Measurements from ENCODE around the gene PAIP2. TPM values are rescaled to one million over a fixed set of nuclear protein-coding genes. Genes with fewer than 3 reads are reported as not detected.

PAIP2 gene
- polyA plus RNA-seq, 6 donors from 2014 or later = 348 to 544 (median 403) TPM

DNA sequence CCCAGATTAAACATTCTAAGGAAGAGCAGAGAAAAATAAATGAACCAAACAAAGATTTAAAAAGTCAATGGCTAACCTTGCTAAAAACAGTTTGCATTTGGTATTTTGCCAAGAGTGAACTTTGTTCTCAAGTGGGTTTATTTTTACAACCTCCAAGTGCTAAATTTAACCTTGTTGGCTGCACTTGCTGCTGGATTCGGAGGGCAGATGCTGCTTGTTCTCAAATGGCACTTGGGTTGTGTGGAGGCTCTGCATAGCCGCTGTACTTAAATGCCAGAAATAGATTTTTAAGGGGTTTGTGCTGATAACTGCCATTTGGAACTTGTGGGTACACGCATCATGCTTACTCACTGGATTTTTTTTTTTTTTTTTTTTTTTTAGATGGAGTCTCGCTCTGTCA is 75.6 kb downstream of the PAIP2 start:
- Mint-ChIP-seq H3K9me3 (no peaks in the 10 kb centered on the region), H3K27ac (no peak overlapping the region), H3K4me1 (peaks cover 0 to 2% (median under 1%) of the 10 kb centered on the region in 3 donors), H3K4me3 (no peak overlapping the region), H3K27me3 (no peaks in the 10 kb centered on the region), H3K36me3 (peaks cover 5 to 29% of the 10 kb centered on the region in 2 donors)
- ATAC-seq (ENCODE audit: low read depth in 2 of 2) = no peak
- no peak for DNase-seq

DNA sequence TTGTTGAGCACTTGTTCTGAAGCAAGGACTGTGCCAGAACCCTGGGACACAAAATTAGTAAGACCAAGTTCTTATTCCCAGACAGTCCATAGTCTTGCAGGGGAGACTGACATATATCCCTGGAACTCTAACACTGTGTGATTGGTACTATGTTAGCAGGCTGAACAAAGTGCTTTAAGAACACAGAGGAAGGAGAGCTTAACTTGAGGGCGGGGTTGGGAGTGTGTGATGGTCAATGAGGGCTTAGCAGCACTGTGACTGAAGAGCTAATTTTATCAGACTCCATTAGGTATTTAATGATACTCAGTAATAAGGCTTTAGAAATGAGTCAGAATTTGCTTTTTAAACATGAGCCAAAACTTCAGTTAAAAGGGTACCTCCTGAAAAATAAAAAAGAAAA is 77.1 kb downstream of the PAIP2 start:
- ATAC-seq (ENCODE audit: low read depth in 2 of 2) (no peak), DNase-seq (no peak)
- no peaks in the 10 kb centered on the region for H3K27me3 Mint-ChIP-seq
- no peaks in the 10 kb centered on the region for H3K9me3 Mint-ChIP-seq
- peaks cover 5 to 17% of the 10 kb centered on the region in 2 donors for H3K36me3 Mint-ChIP-seq
- H3K27ac Mint-ChIP-seq = peak overlapping the region in 1 of 6 donors; percentile 38
- H3K4me3 Mint-ChIP-seq = no peak overlapping the region
- peaks cover 3 to 5% (median 5%) of the 10 kb centered on the region in 3 donors for H3K4me1 Mint-ChIP-seq

Other genes starting within 250 kb of the PAIP2 start
- 10 to 100 TPM in 5 of 6 donors, 1 to 10 TPM in 1; 9.1 to 18.7 (median 13.6) TPM for gene SIL1, start 143.5 kb upstream of the PAIP2 start, polyA plus RNA-seq (ENCODE audit: low read depth in 6 of 6)
- gene MATR3, start 48.1 kb upstream of the PAIP2 start, polyA plus RNA-seq (ENCODE audit: low read depth in 6 of 6) = 100 to 1,000 TPM; 370 to 439 (median 392) TPM
- gene SLC23A1, start 41.4 kb downstream of the PAIP2 start, polyA plus RNA-seq (ENCODE audit: low read depth in 6 of 6) = under 1 TPM in 3 of 6 donors, not detected in 3; 0.13 to 0.57 (median 0.49) TPM
- gene MZB1, start 48.1 kb downstream of the PAIP2 start, polyA plus RNA-seq (ENCODE audit: low read depth in 6 of 6) = 100 to 1,000 TPM in 1 of 6 donors, 10 to 100 TPM in 5; 49.7 to 105 (median 88.1) TPM
- gene PROB1, start 53.2 kb downstream of the PAIP2 start, polyA plus RNA-seq (ENCODE audit: low read depth in 6 of 6) = 1 to 10 TPM in 3 of 6 donors, under 1 TPM in 3; 0.67 to 2.5 (median 1.1) TPM
- gene SPATA24, start 62.2 kb downstream of the PAIP2 start, polyA plus RNA-seq (ENCODE audit: low read depth in 6 of 6) = 10 to 100 TPM in 1 of 6 donors, 1 to 10 TPM in 5; 3.3 to 10.5 (median 5.5) TPM
- gene DNAJC18, start 97.7 kb downstream of the PAIP2 start, polyA plus RNA-seq (ENCODE audit: low read depth in 6 of 6) = 10 to 100 TPM in 1 of 6 donors, 1 to 10 TPM in 4, not detected in 1; 4.3 to 10.0 (median 4.8) TPM
- not detected for gene ECSCR, start 120.9 kb downstream of the PAIP2 start, polyA plus RNA-seq (ENCODE audit: low read depth in 6 of 6)
- not detected for gene SMIM33, start 129.2 kb downstream of the PAIP2 start, polyA plus RNA-seq (ENCODE audit: low read depth in 6 of 6)
- 1 to 10 TPM in 2 of 6 donors, under 1 TPM in 4; 0.32 to 3.1 (median 0.81) TPM for gene STING1, start 140.9 kb downstream of the PAIP2 start, polyA plus RNA-seq (ENCODE audit: low read depth in 6 of 6)
- 100 to 1,000 TPM; 374 to 562 (median 427) TPM for gene UBE2D2, start 219.5 kb downstream of the PAIP2 start, polyA plus RNA-seq (ENCODE audit: low read depth in 6 of 6)

Data from naive B cell (primary cell).